AG04449 (cell line): Measurements from ENCODE around the gene FAM131C.
"Not testable (repeated sequence)": the region's sequence is repeated elsewhere in the genome, so short reads cannot be mapped to it uniquely, and the experiment has no call there.

Source experiments
- CTCF ChIA-PET: fragments of 350-600 bp; formaldehyde crosslinking; extraction: SDS; loops from one replicate; lab custom pipeline; 2021; ENCODE audit warnings: antibody characterized with exemption; lab: Yijun Ruan, JAX
- POLR2A ChIA-PET: fragments of 400-600, 350-600 bp; formaldehyde crosslinking; extraction: SDS; loops from one replicate; lab custom pipeline; 2020; ENCODE audit warnings: antibody characterized with exemption, inconsistent platforms; lab: Yijun Ruan, JAX
- DNase-seq: peaks from one replicate; pipeline ENCODE4 v3.0.0-alpha.2; 2010; ENCODE audit warnings: low read depth, low spot score
- H3K4me3 ChIP-seq: 2 replicates; pipeline ENCODE4 v1.5.1; 2011; ENCODE audit warnings: low read depth, mild to moderate bottlenecking, control low read depth, low read length
- CTCF ChIP-seq: IDR thresholded peaks from one replicate; pipeline ENCODE4 v1.5.1; 2011; ENCODE audit warnings: mild to moderate bottlenecking, moderate library complexity, low read length, control low read depth, inconsistent platforms; ENCODE audit not compliant: insufficient read depth; ENCODE audit errors: missing control alignments

FAM131C gene

GRCh38 chr1:16046842-16047241, 26.6 kb downstream of the FAM131C start:
- TF ChIP-seq CTCF: no peak
- CTCF ChIA-PET: interaction anchor here (0.6 to 1.3 kb wide), 6 partner anchors 9 to 39 kb away, joined by 3 to 5 read pairs (median 3); no protein-coding TSS in a partner anchor
- no peak for DNase-seq
- POLR2A ChIA-PET: no interaction called here
- H3K4me3 ChIP-seq: no peak overlapping the region

GRCh38 chr1:16043950-16044349, 29.5 kb downstream of the FAM131C start:
- ChIA-PET CTCF (interaction anchor here (1.0 to 1.5 kb wide), 4 partner anchors 10 to 36 kb away, joined by 3 to 4 read pairs (median 4); no protein-coding TSS in a partner anchor), POLR2A (interaction anchor here (0.6 kb wide), 1 partner anchor 113 kb away, joined by 3 read pairs; no protein-coding TSS in a partner anchor)
- DNase-seq: no peak
- no peak overlapping the region for H3K4me3 ChIP-seq
- TF ChIP-seq CTCF: no peak

DNA sequence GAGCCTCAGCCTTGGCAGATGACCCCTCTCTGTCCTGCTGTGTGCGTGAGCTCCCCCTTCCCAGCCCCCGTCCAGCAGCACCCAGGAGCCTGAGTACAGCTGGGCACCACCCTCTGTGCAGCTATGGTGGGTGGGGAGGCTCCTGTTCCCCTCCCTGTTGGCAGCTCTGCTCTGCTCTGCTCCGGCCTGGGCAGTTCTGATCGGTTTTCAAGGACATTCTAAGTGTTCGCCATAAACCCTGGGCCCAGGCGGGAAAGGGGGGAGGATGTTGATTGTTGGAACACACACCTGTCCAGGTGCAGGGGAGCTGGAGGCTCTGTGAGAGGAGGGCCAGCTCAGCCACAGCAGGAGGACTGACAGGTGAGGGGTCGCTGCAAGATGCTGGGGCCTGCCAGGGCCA, 29.9 kb downstream of the FAM131C start, which contains the start of gene CLCNKB:
Gene CLCNKB, plus strand, starts transcription at position 262 of the 400 bp plus-strand sequence. CDS start 711 bp downstream, outside the sequence.
- POLR2A ChIA-PET: interaction anchor here (0.6 kb wide), 1 partner anchor 112 kb away, joined by 3 read pairs; no protein-coding TSS in a partner anchor
- TF ChIP-seq CTCF: no peak
- CTCF ChIA-PET: interaction anchor here (1.2 to 1.5 kb wide), 2 partner anchors 12 to 35 kb away, joined by 3 to 4 read pairs; no protein-coding TSS in a partner anchor
- no peak for DNase-seq
- H3K4me3 ChIP-seq: no peak within 1 kb of the TSS

- POLR2A ChIA-PET: interaction anchor here (0.6 kb wide), 1 partner anchor 92 kb away, joined by 3 read pairs; no protein-coding TSS in a partner anchor
- H3K4me3 ChIP-seq, DNase-seq: not testable (repeated sequence)
- CTCF ChIA-PET: interaction anchor here (0.6 kb wide), 1 partner anchor 362 kb away, joined by 3 read pairs; no protein-coding TSS in a partner anchor
Measured at GRCh38 chr1:16042654-16043053, 30.8 kb downstream of the FAM131C start.

DNA sequence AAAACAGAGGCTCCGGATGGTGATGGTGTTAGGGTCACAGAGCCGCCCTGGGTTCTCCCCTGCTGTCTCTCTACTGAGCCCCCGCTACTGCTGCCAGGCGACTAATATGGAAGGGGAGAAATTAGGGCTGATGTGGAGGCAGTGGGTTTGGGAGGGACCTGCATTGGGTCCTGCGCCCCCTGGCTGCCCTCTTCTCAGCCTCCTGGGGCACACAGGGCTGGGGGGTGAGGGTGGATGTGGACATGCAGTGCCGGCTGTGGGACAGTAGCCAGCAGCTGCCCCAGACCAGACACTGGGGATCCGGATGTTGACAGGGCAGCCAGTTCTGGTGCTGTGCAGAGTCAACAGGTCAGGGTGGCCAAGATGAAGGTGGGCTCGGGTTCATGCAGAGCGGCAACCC, 31.4 kb downstream of the FAM131C start:
- no peak overlapping the region for H3K4me3 ChIP-seq
- ChIA-PET CTCF (interaction anchor here (0.6 kb wide), 1 partner anchor 362 kb away, joined by 3 read pairs; no protein-coding TSS in a partner anchor), POLR2A (no interaction called here)
- no peak for DNase-seq
- no peak for TF ChIP-seq CTCF

DNA sequence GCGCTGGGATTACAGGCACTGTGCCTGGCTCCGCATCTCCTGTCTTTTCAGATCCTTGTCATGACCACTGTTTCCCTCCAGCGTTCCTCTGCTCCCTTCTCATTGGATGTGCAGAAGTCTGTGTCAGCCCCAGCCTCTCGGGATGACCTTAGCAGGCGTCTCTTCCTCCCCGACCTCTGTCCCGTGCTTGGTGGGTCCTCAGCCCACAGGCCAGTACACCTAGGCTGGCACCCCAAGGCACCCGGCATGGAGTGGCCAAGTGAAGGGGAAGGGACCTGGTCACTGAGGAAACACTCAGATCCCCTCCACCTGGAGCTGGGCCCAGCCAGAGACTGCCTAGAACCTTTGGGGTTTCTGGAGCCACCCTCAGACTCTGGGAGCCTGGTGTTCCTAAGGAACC, 32.3 kb downstream of the FAM131C start:
- ChIA-PET POLR2A (no interaction called here), CTCF (interaction anchor here (0.8 to 1.3 kb wide), 3 partner anchors 12 to 249 kb away, joined by 3 to 4 read pairs (median 3); no protein-coding TSS in a partner anchor)
- DNase-seq: no peak
- H3K4me3 ChIP-seq: no peak overlapping the region
- no peak for TF ChIP-seq CTCF

GRCh38 chr1:16039871-16040270, 33.6 kb downstream of the FAM131C start:
- POLR2A ChIA-PET, CTCF ChIA-PET, H3K4me3 ChIP-seq, DNase-seq: not testable (repeated sequence)
